CD4-positive, alpha-beta T cell treated with Interleukin-2 at 100 ng/mL for 4 hours (primary cell): Measurements from ENCODE around the gene PLCXD3.

ENCODE experiments used
- DNase-seq: peaks from one replicate; pipeline ENCODE4 v3.0.0-alpha.2; 2020; ENCODE audit warnings: low spot score

PLCXD3 gene

GRCh38 chr5:41286165-41286564, 224.2 kb downstream of the PLCXD3 start:
- DNase-seq: no peak

DNA sequence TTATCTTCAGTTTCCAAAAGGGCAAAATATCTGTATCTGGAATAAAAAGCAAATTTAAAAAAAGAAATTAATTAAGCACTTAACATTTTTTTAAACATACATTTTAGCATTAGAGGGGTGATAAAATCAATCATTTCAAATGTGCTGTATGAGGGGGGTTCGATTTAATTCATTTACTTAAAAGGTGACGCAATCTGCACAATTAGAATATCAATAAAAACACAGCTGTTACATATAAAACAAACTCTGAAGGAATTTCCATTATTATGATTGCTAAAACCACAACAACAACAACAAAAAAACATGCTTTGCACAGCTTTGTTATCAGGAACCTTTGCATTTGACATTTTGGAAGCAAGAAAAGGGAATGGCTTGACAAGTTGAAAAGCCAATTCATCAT, 225.5 kb downstream of the PLCXD3 start:
- no peak for DNase-seq

DNA sequence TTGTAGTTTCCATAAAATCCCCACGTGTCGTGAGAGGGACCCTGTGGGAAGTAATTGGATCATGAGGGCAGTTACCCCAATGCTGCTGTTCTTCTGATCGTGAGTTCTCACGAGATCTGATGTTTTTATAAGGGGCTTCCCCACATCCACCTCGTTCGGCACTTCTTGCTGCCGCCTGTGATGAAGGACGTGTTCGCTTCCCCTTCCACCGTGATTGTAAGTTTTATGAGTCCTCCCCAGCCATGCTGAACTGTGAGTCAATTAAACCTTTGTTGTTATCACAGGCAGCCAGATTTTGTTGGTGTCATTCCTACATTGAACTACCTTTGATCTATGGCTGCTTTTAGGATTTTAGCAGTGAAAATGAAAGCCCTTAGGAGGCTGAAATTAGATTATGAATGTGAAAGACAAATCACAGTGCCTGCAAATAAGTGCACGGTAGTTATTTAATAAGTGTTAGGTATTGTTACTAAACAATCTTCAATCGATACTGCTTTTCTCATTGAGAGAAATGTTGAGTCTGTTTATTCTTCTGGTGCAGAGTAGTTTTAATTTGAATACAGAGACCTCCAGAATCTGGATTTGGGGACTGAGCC, 229.1 kb downstream of the PLCXD3 start:
- DNase-seq: no peak

GRCh38 chr5:41279040-41279439, 231.4 kb downstream of the PLCXD3 start:
- DNase-seq: no peak

GRCh38 chr5:41277476-41278245, 232.7 kb downstream of the PLCXD3 start:
- no peak for DNase-seq

DNA sequence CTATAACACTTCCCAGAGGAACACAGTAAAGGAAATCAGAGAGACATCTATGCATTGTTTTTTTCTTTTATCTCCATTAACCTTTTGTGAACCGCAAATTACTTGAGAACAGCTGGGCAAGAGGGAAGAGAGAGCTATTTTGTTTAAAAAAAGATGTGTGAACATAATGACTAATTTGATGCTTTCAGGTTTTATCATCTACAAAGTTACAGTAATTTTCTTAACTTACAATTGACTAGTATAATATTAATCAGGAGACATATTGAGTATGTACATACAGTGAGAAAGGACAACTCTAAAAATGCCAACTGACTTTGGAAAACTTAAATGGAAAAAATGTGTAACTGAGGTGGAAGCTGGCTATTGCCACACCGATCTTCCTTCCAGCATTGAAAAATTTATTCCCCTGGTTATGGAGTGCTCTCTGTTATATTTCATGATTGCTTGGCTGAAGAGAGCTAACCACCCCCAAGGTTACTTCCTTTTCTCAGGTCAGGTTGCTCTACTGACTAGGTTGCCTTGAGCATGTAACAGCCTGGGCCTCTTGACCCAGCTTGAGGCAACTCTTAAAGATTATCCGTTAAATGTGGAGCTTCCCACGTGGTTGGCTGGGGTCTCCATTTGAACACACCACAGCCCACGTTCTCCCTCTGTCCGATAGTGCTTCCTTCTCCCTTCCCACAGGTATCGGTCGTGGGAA, 234.4 kb downstream of the PLCXD3 start:
- DNase-seq: no peak

DNA sequence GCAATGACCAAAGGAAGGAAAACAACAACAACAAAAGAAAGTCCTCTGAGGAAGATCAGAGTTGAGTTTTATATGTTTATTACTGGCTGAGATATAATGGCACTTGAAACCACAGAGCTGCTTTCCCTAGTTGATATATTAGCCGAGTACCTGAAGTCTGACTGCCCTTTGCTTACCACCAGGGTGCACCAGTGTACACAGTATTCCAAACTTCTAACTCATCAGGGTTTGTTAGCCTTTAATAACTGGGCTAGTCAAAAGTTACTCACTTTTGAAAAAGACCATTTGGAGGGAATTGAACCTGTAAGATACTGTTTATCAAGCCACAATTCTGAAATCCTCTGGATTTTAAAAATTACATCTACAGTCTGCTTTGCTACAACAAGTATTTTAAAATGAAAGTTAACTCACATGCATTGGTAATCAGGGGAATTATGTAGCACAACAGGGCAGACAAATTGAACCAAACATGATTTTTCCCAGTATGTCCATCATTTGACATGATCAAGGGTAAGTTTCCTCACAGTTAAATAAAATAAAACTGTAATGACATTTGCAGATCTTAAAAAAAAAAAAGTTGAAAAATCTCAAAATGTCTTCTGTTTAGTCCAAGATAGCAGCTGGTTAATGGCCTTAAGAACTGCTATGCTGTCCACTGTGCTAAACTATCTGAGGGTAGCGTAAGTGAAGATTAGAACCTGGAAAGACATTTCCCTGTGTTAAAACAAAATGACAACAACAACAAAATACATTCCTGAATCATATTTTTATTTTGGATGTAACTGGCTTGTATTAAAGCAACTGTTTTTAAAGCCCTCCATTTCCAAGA, 239.8 kb downstream of the PLCXD3 start:
- no peak for DNase-seq

DNA sequence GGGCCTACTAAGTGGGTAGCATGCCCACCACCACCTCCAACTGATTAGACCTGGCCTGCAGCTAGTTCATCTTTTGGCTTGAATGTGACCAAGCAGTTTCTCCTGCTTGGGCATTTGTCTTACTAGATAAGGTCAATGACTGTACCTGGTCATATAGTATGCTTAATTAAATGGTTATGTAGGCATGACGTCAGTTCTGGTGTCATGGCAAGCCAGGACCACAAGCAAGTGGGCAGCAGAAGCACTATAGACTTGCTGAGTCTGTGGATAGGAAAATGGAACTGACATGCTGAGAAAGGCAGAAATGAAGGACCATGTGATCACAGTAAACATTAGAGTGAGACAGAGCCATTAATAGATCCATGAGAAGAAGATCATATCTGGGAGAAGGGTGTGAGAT, 241.5 kb downstream of the PLCXD3 start:
- no peak for DNase-seq

- no peak for DNase-seq
Measured at GRCh38 chr5:41266377-41266776, 244.0 kb downstream of the PLCXD3 start.

- no peak for DNase-seq
Measured at GRCh38 chr5:41264019-41264418, 246.4 kb downstream of the PLCXD3 start.

- no peak for DNase-seq
Measured at GRCh38 chr5:41263335-41263734, 247.1 kb downstream of the PLCXD3 start.
